OCI-LY3 (cell line): ENCODE results near the gene OR52K2.

Experiments
- EZH2phosphoT487 ChIP-seq: fragments of 200-600 bp; shearing (Covaris generic); IDR thresholded peaks from 2 replicates; pipeline ENCODE4 v1.6.1; 2018; ENCODE audit warnings: antibody characterized with exemption, mixed run types, low read depth
- TF ChIP-seq, protein P1 (sequence below): fragments of 200-600, 300-600 bp; sonication (generic); IDR thresholded peaks from 2 replicates; pipeline ENCODE4 v1.5.1; 2014; ENCODE audit warnings: antibody characterized with exemption, low read length, low read depth

DNA sequence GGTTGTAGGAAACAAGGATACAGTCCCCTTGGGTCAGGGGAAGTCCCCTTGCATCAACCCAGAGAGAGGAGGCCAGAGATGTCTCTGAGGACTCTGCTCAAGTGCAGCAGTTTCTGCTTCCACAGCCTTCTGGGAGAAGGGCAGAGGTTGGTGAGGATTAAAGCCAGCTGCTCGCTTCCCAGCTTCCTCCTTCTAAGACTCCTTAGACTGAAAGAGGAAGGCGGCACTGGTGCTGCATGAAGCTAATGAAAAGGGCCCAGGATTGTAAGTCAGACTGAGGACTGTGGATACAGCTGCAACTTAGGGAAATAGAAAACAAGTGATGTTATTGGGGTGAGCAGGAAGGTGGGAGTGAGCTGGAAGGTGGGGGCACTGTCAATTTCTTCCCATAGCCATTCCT is 33.4 kb downstream of the OR52K2 start, which contains the start of gene OR52K1:
- TF ChIP-seq EZH2phosphoT487: no peak
- TF ChIP-seq, protein P1, sequence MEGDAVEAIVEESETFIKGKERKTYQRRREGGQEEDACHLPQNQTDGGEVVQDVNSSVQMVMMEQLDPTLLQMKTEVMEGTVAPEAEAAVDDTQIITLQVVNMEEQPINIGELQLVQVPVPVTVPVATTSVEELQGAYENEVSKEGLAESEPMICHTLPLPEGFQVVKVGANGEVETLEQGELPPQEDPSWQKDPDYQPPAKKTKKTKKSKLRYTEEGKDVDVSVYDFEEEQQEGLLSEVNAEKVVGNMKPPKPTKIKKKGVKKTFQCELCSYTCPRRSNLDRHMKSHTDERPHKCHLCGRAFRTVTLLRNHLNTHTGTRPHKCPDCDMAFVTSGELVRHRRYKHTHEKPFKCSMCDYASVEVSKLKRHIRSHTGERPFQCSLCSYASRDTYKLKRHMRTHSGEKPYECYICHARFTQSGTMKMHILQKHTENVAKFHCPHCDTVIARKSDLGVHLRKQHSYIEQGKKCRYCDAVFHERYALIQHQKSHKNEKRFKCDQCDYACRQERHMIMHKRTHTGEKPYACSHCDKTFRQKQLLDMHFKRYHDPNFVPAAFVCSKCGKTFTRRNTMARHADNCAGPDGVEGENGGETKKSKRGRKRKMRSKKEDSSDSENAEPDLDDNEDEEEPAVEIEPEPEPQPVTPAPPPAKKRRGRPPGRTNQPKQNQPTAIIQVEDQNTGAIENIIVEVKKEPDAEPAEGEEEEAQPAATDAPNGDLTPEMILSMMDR: no peak
